D721Med (cell line): ENCODE measurements around the gene ZNF521.

Experiments
- DNase-seq: peaks from one replicate; pipeline ENCODE4 v3.0.0; 2011; ENCODE audit warnings: low spot score; ENCODE audit not compliant: insufficient read length
- FAIRE-seq: peaks from 2 replicates; lab custom pipeline; 2011; peaks lifted over from hg19 to GRCh38; lab: Jason Lieb, UNC
- CTCF ChIP-seq: IDR thresholded peaks from 2 replicates; pipeline ENCODE4 v1.5.1; 2012; ENCODE audit warnings: mild to moderate bottlenecking, control low read depth; ENCODE audit not compliant: insufficient read depth; ENCODE audit errors: missing control alignments

Gene ZNF521

GRCh38 chr18:25176518-25177042 is 175.4 kb downstream of the ZNF521 start:
- DNase-seq (no peak), FAIRE-seq (no peak)
- no peak for TF ChIP-seq CTCF

- DNase-seq (no peak), FAIRE-seq (no peak)
- no peak for TF ChIP-seq CTCF
Observed at GRCh38 chr18:25175558-25176517, 176.1 kb downstream of the ZNF521 start.

GRCh38 chr18:25174324-25174723 is 177.6 kb downstream of the ZNF521 start:
- FAIRE-seq: no peak

GRCh38 chr18:25171334-25171733 is 180.6 kb downstream of the ZNF521 start:
- TF ChIP-seq CTCF: no peak
- no peak for FAIRE-seq
- no peak for DNase-seq

More at GRCh38 chr18:25174324-25174723, 177.6 kb downstream of the ZNF521 start:
- no peak for TF ChIP-seq CTCF
- DNase-seq: no peak

GRCh38 chr18:25170402-25170801 is 181.6 kb downstream of the ZNF521 start:
- DNase-seq (no peak), FAIRE-seq (no peak)
- no peak for TF ChIP-seq CTCF

GRCh38 chr18:25169701-25170100 is 182.3 kb downstream of the ZNF521 start:
- no peak for TF ChIP-seq CTCF
- DNase-seq: no peak
- FAIRE-seq: no peak
